NCI-H1048 (cell line): Measurements from ENCODE around the gene GDAP1L1.
"Not testable (repeated sequence)": the region's sequence is repeated elsewhere in the genome, so short reads cannot be mapped to it uniquely, and the experiment has no call there.

Source experiments
- DNase-seq: peaks from one replicate; lab custom pipeline; 2025; lab: John Stamatoyannopoulos, UW

Gene GDAP1L1

GRCh38 chr20:44255942-44256341 lies 8.8 kb downstream of the GDAP1L1 start:
- no peak for DNase-seq

- DNase-seq, result no peak
Observed at GRCh38 chr20:44256961-44257360, 9.9 kb downstream of the GDAP1L1 start.

- DNase-seq, result no peak
Observed at GRCh38 chr20:44258226-44258890, 11.2 kb downstream of the GDAP1L1 start.

- DNase-seq, result no peak
Observed at GRCh38 chr20:44264287-44264686, 17.2 kb downstream of the GDAP1L1 start.

GRCh38 chr20:44268802-44269201 lies 21.7 kb downstream of the GDAP1L1 start:
- no peak for DNase-seq

GRCh38 chr20:44271915-44272663 lies 25.0 kb downstream of the GDAP1L1 start:
- no peak for DNase-seq

- no peak for DNase-seq
Observed at GRCh38 chr20:44273231-44274215, 26.4 kb downstream of the GDAP1L1 start.

GRCh38 chr20:44274303-44275017 lies 27.4 kb downstream of the GDAP1L1 start:
- DNase-seq, result no peak

GRCh38 chr20:44279228-44279627 lies 32.1 kb downstream of the GDAP1L1 start:
- DNase-seq, result no peak

GRCh38 chr20:44280387-44280786 lies 33.3 kb downstream of the GDAP1L1 start:
- DNase-seq, result no peak

GRCh38 chr20:44282192-44282591 lies 35.1 kb downstream of the GDAP1L1 start:
- no peak for DNase-seq

- no peak for DNase-seq
Observed at GRCh38 chr20:44284032-44284431, 36.9 kb downstream of the GDAP1L1 start.

GRCh38 chr20:44287272-44288097 lies 40.4 kb downstream of the GDAP1L1 start:
- no peak for DNase-seq

- DNase-seq, result no peak
Observed at GRCh38 chr20:44288252-44288651, 41.1 kb downstream of the GDAP1L1 start.

GRCh38 chr20:44291754-44292153 lies 44.6 kb downstream of the GDAP1L1 start:
- no peak for DNase-seq

- DNase-seq, result no peak
Observed at GRCh38 chr20:44296011-44296410, 48.9 kb downstream of the GDAP1L1 start.

GRCh38 chr20:44297721-44298120 lies 50.6 kb downstream of the GDAP1L1 start:
- no peak for DNase-seq

GRCh38 chr20:44299011-44299535 lies 52.0 kb downstream of the GDAP1L1 start:
- DNase-seq, result not testable (repeated sequence)

- no peak for DNase-seq
Observed at GRCh38 chr20:44301285-44301684, 54.2 kb downstream of the GDAP1L1 start.

- DNase-seq, result no peak
Observed at GRCh38 chr20:44302026-44302669, 55.0 kb downstream of the GDAP1L1 start.
